Measurements from ENCODE around the gene ZNF256.
A peak's percentile ranks its signal among the peaks of the same experiment; 100 is the strongest.

Gene ZNF256

DNA sequence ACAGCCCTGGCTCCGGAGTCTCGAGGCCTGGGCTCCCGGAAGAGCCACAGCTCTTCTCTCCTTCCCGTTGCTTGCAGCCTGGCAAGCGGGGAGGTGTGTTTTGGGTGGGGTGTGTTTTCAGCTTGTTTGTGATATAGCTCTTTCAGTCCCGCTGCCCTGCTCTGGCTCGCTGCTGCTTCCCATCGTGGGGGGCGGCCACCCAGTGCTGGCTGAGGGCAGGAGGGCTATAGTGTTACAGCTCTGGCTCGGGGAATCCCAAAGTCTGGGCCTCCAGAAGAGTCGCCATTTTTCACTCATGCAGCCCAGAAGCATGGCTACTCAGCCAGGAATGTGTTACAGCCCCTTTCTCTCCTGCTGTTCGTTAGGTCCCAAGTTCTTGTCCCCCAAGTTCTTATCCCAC, 2.2 kb upstream of the ZNF256 start:
- DNase-seq (ENCODE audit: extremely low read depth, low read depth), result no peak
- TF ChIP-seq, protein P1, sequence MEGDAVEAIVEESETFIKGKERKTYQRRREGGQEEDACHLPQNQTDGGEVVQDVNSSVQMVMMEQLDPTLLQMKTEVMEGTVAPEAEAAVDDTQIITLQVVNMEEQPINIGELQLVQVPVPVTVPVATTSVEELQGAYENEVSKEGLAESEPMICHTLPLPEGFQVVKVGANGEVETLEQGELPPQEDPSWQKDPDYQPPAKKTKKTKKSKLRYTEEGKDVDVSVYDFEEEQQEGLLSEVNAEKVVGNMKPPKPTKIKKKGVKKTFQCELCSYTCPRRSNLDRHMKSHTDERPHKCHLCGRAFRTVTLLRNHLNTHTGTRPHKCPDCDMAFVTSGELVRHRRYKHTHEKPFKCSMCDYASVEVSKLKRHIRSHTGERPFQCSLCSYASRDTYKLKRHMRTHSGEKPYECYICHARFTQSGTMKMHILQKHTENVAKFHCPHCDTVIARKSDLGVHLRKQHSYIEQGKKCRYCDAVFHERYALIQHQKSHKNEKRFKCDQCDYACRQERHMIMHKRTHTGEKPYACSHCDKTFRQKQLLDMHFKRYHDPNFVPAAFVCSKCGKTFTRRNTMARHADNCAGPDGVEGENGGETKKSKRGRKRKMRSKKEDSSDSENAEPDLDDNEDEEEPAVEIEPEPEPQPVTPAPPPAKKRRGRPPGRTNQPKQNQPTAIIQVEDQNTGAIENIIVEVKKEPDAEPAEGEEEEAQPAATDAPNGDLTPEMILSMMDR (IDR thresholded peaks at IDR 0.05; ENCODE audit: low read depth, low read length), result no peak

DNA sequence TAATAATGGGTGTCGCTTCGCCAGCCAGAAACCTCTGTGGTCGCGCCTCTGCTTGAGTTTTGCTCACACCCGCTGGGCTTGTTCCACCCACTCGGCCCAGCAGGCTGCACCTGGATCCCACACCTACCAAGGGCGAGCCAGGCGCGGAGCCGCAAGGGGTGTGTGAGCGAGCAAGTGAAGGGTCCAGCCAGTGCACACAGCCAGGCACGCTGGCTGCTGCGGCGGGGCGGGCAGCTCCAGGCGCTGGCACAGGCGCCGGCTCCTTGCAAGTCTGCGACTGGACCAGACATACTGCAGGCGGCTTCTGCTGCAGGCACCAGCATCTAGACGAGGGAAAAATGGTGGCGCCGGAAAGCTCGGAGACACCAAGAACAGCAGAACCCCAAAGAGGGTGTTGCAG, 1.8 kb upstream of the ZNF256 start:
- DNase-seq (ENCODE audit: extremely low read depth, low read depth), result no peak
- TF ChIP-seq, protein P1 (IDR thresholded peaks at IDR 0.05; ENCODE audit: low read depth, low read length), result no peak

GRCh38 chr19:57947088-57947418, 453 bp downstream of the ZNF256 start:
- no peak for DNase-seq (ENCODE audit: extremely low read depth, low read depth)
- TF ChIP-seq, protein P1 (IDR thresholded peaks at IDR 0.05; ENCODE audit: low read depth, low read length), result no peak

GRCh38 chr19:57946316-57946715, 1.2 kb downstream of the ZNF256 start:
- TF ChIP-seq, protein P1 (IDR thresholded peaks at IDR 0.05; ENCODE audit: low read depth, low read length), result no peak
- no peak for DNase-seq (ENCODE audit: extremely low read depth, low read depth)

- no peak for DNase-seq (ENCODE audit: extremely low read depth, low read depth)
- TF ChIP-seq, protein P1 (IDR thresholded peaks at IDR 0.05; ENCODE audit: low read depth, low read length), result no peak
These were observed 5.9 kb downstream of the ZNF256 start for GRCh38 chr19:57941593-57941992.

DNA sequence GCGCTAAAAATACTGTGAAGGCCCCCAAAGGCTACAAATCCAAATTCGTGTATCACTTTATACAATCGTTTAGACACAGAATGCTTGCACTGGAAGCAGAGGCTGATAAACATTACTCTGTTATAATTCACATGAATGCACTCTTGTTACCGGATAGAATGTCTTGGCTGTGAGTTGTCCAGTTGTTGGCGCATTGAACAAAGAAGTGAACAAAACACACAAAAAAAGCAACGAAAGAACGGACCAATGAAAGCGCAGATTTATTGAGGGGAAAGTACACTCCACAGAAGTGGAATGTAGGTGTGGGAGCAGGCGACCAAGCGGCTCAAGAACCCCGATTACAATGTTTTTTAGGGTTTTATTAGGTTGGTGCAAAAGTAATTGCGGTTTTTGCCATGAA, 11.8 kb downstream of the ZNF256 start:
- no peak for DNase-seq (ENCODE audit: extremely low read depth, low read depth)
- TF ChIP-seq, protein P1 (IDR thresholded peaks at IDR 0.05; ENCODE audit: low read depth, low read length), result no peak

DNA sequence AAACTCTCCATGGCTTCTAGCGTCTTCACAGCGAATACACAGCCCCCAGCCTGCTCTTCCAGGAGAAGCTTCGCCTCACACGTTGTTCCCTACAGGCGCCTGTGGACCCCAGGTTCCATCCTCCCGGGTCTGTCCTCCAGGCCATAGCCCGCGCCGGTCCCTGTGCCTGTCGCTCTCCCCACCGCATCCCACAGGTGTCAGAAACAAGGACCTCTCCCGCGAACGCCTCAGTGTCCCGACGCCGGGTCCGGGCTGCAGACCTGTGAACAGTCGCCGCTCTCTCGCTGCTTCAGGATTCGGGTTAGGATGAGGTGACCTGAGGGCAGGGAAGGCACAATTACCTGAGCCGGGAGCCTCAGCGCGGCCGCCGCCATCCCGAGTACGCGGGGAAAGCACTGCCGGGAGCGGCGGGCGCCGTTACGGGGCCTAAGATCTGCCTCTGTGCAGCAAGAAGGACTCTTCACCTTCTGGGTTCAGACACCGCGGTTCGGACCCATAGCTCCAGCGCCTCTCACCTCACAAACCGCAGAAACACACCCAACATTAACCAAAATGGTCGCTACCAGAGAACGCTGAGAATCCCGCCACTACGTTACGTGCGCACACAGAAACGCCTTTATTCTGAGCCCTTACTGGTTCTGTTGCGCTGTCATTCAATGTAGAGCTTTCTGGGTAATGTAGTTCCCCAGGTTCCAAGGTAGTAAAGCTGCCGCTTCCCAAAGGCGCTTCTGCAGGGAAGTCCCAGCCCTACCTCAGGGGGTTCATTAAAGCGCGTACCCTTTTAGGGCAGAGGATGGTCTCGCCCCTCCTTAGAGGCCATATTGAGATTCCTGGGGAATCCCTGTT, 12.5 kb downstream of the ZNF256 start, which contains the start of gene ZNF418:
Gene ZNF418 (minus strand): TSS at position 583 of the 846 bp plus-strand sequence. CDS start 1,580 bp downstream, outside the sequence.
- DNase-seq (ENCODE audit: extremely low read depth, low read depth), result peak; percentile 39
- TF ChIP-seq, protein P1 (IDR thresholded peaks at IDR 0.05; ENCODE audit: low read depth, low read length), result no peak
